Esophagus squamous epithelium (tissue), 4 donors: ENCODE results near the gene PTPRN2.
"Not testable (repeated sequence)": the region's sequence is repeated elsewhere in the genome, so short reads cannot be mapped to it uniquely, and the experiment has no call there.

Experiments
- CTCF ChIP-seq, 6 experiments: fragments of 450-650 bp in 4 of 6; fragments of 200-600 bp in 2 of 6; sonication (generic) in 2 of 6; IDR thresholded peaks; one replicate each; pipeline ENCODE4 v1.5.1; 2016 to 2019; ENCODE audit warnings: antibody characterized with exemption in 6 of 6, mild to moderate bottlenecking in 4 of 6, moderate library complexity in 4 of 6
- POLR2A ChIP-seq, 4 donors: fragments of 450-650 bp; IDR thresholded peaks; one replicate each; pipeline ENCODE4 v1.6.1; 2017; ENCODE audit warnings: antibody characterized with exemption in 4 of 4, mild to moderate bottlenecking in 4 of 4, moderate library complexity in 3 of 4

- TF ChIP-seq CTCF, POLR2A (IDR thresholded peaks at IDR 0.05): not testable (repeated sequence)
Measured at GRCh38 chr7:158508321-158508720, 79.3 kb downstream of the PTPRN2 start.
